Chondrocyte (in vitro differentiated cells): ENCODE results near the gene DNAH7. TPM values are rescaled to one million over a fixed set of nuclear protein-coding genes. Genes with fewer than 3 reads are reported as not detected.

Source experiments
- DNase-seq: peaks from one replicate; pipeline ENCODE4 v3.0.0; 2021; ENCODE audit warnings: mixed read lengths, low spot score
- H3K27ac Mint-ChIP-seq: one replicate; pipeline ENCODE4 v1.8.0; 2021; ENCODE audit warnings: mild to moderate bottlenecking, moderate library complexity, mixed read lengths; ENCODE audit not compliant: unreplicated experiment
- H3K27me3 Mint-ChIP-seq: 2 replicates; pipeline ENCODE4 v1.8.0; 2021; ENCODE audit warnings: low read depth, mixed read lengths
- H3K36me3 Mint-ChIP-seq: 2 replicates; pipeline ENCODE4 v1.8.0; 2021; ENCODE audit warnings: low read depth, mixed read lengths
- H3K4me1 Mint-ChIP-seq: 2 replicates; pipeline ENCODE4 v1.8.0; 2021; ENCODE audit warnings: low read depth, mild to moderate bottlenecking, mixed read lengths
- H3K4me3 Mint-ChIP-seq: one replicate; pipeline ENCODE4 v1.8.0; 2021; ENCODE audit warnings: mild to moderate bottlenecking, moderate library complexity, mixed read lengths; ENCODE audit not compliant: unreplicated experiment
- H3K9me3 Mint-ChIP-seq: 2 replicates; pipeline ENCODE4 v1.8.0; 2021; ENCODE audit warnings: low read depth, mixed read lengths
- CTCF ChIP-seq: fragments of 200-600 bp; sonication (generic); IDR thresholded peaks from 2 replicates; pipeline ENCODE4 v1.5.0; 2021; ENCODE audit warnings: antibody characterized with exemption, mild to moderate bottlenecking, moderate library complexity
- total RNA-seq: library from RNA; stranded (reverse); gene quantifications from 3 replicates; pipeline ENCODE4 v1.2.1, GENCODE V29; 2021

The DNAH7 gene
- total RNA-seq, 1 donor from 2014 or later: 0.20 TPM

DNA sequence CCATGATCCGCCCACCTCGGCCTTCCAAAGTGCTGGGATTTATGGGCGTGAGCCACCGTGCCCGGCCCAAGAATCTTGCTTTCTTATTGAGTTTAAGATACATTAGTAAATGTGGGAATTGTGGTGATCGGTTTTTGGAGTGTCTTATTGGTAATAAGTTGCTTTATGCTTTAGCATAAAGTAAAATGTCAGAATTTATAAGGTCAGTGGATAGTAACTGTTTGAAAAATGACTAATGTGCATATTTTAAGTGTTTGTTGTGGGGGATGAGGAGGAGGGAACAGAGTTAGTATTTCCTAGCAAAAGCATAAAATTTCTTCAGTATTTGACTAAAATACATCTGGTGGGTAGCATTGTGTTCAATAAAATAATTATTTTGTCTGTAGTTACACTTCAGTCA is 334.2 kb downstream of the DNAH7 start:
- Mint-ChIP-seq H3K9me3 (no peaks in the 10 kb centered on the region), H3K4me1 (peaks cover 36% of the 10 kb centered on the region), H3K4me3 (no peak overlapping the region), H3K27ac (peak overlapping the region; percentile 52), H3K27me3 (no peaks in the 10 kb centered on the region), H3K36me3 (peaks cover 17% of the 10 kb centered on the region)
- no peak for TF ChIP-seq CTCF
- DNase-seq: no peak

GRCh38 chr2:195733831-195734230 is 334.8 kb downstream of the DNAH7 start:
- no peak overlapping the region for H3K4me3 Mint-ChIP-seq
- H3K27me3 Mint-ChIP-seq: no peaks in the 10 kb centered on the region
- no peak for DNase-seq
- no peak for TF ChIP-seq CTCF
- no peaks in the 10 kb centered on the region for H3K9me3 Mint-ChIP-seq
- H3K36me3 Mint-ChIP-seq: peaks cover 19% of the 10 kb centered on the region
- no peak overlapping the region for H3K27ac Mint-ChIP-seq
- H3K4me1 Mint-ChIP-seq: peaks cover 36% of the 10 kb centered on the region

DNA sequence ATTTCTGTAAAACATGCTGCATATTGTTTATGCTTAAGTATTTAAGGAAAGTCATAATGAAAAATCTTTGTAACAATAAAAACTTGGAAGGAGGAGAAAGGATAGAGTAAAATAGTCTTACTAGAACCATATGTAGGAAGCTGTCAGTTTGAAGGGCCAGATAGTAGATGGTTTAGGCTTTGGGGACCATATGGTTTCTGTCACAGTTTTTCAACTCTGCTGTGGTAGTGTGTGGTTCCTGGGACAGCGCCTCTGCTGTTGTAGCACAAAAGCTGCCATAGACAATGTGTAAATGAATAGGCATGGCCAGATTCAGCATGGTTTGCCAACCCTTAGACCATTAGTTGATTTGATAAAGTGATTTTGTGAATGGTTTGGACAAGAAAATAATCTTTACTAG is 336.1 kb downstream of the DNAH7 start:
- no peak overlapping the region for H3K4me3 Mint-ChIP-seq
- H3K27me3 Mint-ChIP-seq: no peaks in the 10 kb centered on the region
- DNase-seq: no peak

DNA sequence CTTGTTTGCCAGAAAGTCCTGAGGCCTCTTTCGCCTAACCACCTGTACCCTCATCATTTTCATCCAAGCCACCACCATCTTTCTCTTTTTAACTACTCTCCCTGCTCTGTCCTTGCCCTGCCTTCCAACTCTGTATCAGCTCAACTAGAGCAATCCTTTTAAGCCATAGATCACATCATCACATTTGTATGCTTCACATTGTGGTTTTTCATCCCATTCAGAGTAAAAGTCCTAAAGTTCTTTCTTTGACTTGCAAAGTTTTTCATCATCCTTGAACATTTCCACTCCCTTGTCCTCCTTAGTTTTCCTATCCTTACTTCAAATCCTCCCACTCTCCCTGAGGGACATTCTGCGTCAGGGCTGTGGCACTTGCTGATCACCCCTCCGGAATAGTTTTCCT is 337.7 kb downstream of the DNAH7 start:
- Mint-ChIP-seq H3K27me3 (no peaks in the 10 kb centered on the region), H3K4me1 (peaks cover 15% of the 10 kb centered on the region), H3K36me3 (peaks cover 19% of the 10 kb centered on the region), H3K4me3 (no peak overlapping the region), H3K9me3 (no peaks in the 10 kb centered on the region), H3K27ac (peak overlapping the region; percentile 23)
- DNase-seq: no peak
- TF ChIP-seq CTCF: no peak

More for the DNA sequence above, 336.1 kb downstream of the DNAH7 start:
- no peaks in the 10 kb centered on the region for H3K9me3 Mint-ChIP-seq
- peaks cover 19% of the 10 kb centered on the region for H3K36me3 Mint-ChIP-seq
- no peak overlapping the region for H3K27ac Mint-ChIP-seq
- H3K4me1 Mint-ChIP-seq: peaks cover 28% of the 10 kb centered on the region
- no peak for TF ChIP-seq CTCF

DNA sequence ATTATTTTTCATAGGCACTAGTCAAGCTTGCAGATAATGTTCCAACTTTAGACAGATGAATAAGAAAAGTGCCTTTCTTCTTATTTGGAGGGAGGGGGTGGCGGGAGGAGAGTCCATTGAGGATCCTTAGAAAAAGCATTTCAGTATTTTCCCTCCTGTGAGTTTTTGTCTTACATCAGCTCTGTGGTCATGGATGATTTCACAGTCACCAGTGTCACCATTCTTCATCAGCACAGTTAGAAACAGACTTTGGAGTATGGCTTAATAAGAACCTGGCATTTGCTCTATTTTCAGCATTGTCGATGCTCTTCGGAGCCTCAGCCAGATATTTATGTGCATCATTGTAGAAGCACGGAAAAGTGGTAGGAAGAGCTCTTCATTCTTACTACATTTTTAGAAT is 341.5 kb downstream of the DNAH7 start:
- Mint-ChIP-seq H3K27ac (no peak overlapping the region), H3K27me3 (no peaks in the 10 kb centered on the region), H3K4me3 (no peak overlapping the region), H3K9me3 (no peaks in the 10 kb centered on the region), H3K4me1 (peaks cover 3% of the 10 kb centered on the region), H3K36me3 (peaks cover 16% of the 10 kb centered on the region)
- no peak for TF ChIP-seq CTCF
- DNase-seq: no peak
